Epithelial cell of proximal tubule (primary cell): ENCODE results near the gene SLC38A11. TPM values are rescaled to one million over a fixed set of nuclear protein-coding genes. Genes with fewer than 3 reads are reported as not detected.

Source experiments
- DNase-seq: peaks from one replicate; pipeline ENCODE4 v3.0.0-alpha.2; 2011; ENCODE audit warnings: low read depth
- H3K4me3 ChIP-seq: 2 replicates; pipeline ENCODE4 v1.5.1; 2011; ENCODE audit warnings: low read depth, mild to moderate bottlenecking, low read length
- CTCF ChIP-seq: conservative IDR thresholded peaks from 2 replicates; pipeline ENCODE4 v1.5.1; 2012; ENCODE audit warnings: low read depth, mild to moderate bottlenecking, low read length
- total RNA-seq: library from RNA; depleted of rRNA; stranded (reverse); fragments of >200 nt; gene quantifications from 2 replicates; pipeline ENCODE4 v1.2.3, GENCODE V29; 2015

SLC38A11 gene
- total RNA-seq, 1 donor from 2014 or later: 0.17 TPM

GRCh38 chr2:164954186-164954585 is 1.1 kb downstream of the SLC38A11 start:
- peak overlapping the region; percentile 71 for H3K4me3 ChIP-seq
- no peak for TF ChIP-seq CTCF
- DNase-seq: no peak

- no peak for TF ChIP-seq CTCF
- peak overlapping the region; percentile 23 for H3K4me3 ChIP-seq
Measured at GRCh38 chr2:164953279-164953678, 2.0 kb downstream of the SLC38A11 start.

DNA sequence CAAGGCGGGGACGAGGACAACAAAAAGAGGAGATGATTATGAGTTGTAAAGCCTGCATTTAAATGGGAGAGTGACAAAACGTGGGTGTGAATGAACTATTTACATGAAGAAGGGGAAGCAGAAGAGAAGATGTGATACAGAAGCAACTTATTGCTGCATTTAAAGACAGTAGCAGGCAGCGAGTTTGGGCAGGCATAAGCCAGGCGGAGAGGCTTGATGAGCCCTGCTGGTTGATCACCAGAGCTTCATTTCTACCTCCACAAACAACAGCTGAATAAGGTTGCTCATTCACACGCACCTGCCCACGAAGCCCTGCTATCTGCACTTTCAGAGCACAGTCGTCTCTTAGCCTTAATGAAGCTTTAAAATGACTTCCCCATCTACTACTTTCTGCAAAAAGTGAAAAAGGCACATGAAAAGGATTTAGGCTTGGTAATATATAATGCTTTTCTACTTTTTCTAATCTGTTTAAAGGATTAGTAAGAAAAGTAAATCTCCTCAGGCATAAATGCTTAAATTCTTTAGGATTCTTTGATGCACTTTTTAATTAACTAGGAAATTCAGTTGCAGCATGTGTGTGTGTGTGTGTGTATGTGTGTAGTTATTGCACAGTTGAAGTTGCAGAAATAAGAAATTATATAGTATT is 3.1 kb downstream of the SLC38A11 start:
- no peak for TF ChIP-seq CTCF
- DNase-seq: no peak

More at GRCh38 chr2:164953279-164953678, 2.0 kb downstream of the SLC38A11 start:
- DNase-seq: no peak

GRCh38 chr2:164948540-164948939 is 6.8 kb downstream of the SLC38A11 start:
- no peak for DNase-seq
- no peak for TF ChIP-seq CTCF
- no peak overlapping the region for H3K4me3 ChIP-seq

More for the DNA sequence above, 3.1 kb downstream of the SLC38A11 start:
- H3K4me3 ChIP-seq: no peak overlapping the region

DNA sequence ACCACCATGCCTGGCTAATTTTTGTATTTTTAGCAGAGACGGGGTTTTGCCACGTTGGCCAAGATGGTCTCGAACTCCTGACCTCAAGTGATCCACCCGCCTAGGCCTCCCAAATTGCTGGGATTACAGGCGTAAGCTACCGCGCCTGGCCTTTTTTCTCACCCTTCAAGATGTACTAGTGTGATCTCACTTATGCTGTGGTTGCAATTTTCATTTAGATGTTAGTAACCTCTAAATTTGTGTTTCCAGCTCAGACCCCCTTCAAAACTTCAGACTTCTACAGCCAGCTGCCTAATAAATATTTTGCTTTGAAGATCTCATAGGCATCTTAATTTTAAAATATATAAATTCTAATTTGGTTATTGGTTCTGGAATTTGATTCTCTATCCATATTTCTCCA is 8.0 kb downstream of the SLC38A11 start:
- H3K4me3 ChIP-seq: no peak overlapping the region
- no peak for DNase-seq
- TF ChIP-seq CTCF: no peak

DNA sequence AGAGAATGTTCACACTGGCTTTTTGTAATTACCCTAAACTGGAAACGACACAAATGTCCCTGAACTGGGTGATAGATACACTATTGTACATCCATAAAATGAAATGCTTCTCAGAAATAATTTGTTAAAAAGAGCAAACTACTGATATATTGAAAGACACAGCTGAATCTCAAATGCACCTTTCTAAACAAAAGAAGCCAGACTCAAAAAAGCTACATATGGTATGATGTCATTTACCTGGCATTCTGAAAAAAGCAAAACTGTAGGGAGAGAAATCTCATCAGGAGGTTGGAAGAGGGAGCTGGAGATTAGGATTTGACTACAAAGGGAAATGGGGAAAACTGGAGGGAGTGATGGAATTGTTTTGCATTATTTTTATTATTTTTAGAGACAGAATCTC is 12.0 kb downstream of the SLC38A11 start:
- H3K4me3 ChIP-seq: no peak overlapping the region
- DNase-seq: no peak
- TF ChIP-seq CTCF: no peak

DNA sequence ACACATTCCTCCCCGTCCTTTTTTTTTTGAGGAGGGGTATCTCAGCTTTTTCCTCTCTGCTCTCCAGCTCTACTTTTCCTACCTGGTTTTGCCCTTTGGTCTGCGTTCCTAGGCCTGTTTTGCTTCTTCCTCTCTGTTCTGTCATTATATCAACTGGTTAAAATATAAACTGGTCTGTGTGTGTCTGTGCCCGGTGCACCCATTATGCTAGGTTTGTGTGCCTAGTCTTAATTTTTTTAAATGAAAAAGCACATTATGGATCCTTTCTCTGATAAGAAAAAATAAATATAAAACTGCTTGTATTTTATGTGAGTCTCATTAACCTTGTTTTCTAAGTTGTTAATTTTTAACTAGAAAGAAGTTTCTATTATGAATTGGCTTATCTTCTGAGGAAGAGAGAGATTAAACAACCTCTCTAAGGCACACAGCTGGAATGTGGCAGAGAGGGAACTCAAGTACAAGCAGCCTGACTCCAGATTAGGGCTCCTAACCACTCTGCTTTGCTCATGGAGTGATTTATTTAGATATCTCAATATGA is 17.4 kb downstream of the SLC38A11 start:
- DNase-seq: no peak
- H3K4me3 ChIP-seq: no peak overlapping the region
- TF ChIP-seq CTCF: no peak
